Umbilical cord (tissue), 2 donors: ENCODE measurements around the gene TAF11L11. TPM values are rescaled to one million over a fixed set of nuclear protein-coding genes. Genes with fewer than 3 reads are reported as not detected.
"Not testable (repeated sequence)": the region's sequence is repeated elsewhere in the genome, so short reads cannot be mapped to it uniquely, and the experiment has no call there.

Experiments
- DNase-seq: peaks from one replicate; pipeline ENCODE4 v3.0.0-alpha.2; 2015; ENCODE audit warnings: low spot score
- total RNA-seq: library from RNA; depleted of rRNA; stranded (reverse); fragments of >200 nt; gene quantifications from one replicate; pipeline ENCODE4 v1.2.3, GENCODE V29; 2014; ENCODE audit warnings: low replicate concordance; ENCODE audit not compliant: insufficient read depth

Gene TAF11L11
- 0.96 TPM for total RNA-seq

- DNase-seq: not testable (repeated sequence)
Observed at GRCh38 chr5:17603880-17604279, at the start of gene TAF11L11. Gene TAF11L11 (plus strand): TSS chr5:17604183.

- DNase-seq: not testable (repeated sequence)
Observed at GRCh38 chr5:17585658-17586057, 18.3 kb upstream of the TAF11L11 start, which contains the start of gene TAF11L7. Gene TAF11L7 (minus strand): TSS chr5:17585758.

GRCh38 chr5:17590860-17591259 lies 13.1 kb upstream of the TAF11L11 start, which contains the start of gene TAF11L8:
Gene TAF11L8 (minus strand): TSS chr5:17590960.
- DNase-seq: not testable (repeated sequence)

GRCh38 chr5:17594255-17594654 lies 9.7 kb upstream of the TAF11L11 start, which contains the start of gene TAF11L9:
Gene TAF11L9 (minus strand): TSS chr5:17594394.
- not testable (repeated sequence) for DNase-seq

- not testable (repeated sequence) for DNase-seq
Observed at GRCh38 chr5:17597728-17598127, 6.3 kb upstream of the TAF11L11 start, which contains the start of gene TAF11L10. Gene TAF11L10 (minus strand): TSS chr5:17597828.

GRCh38 chr5:17604951-17605350 lies 968 bp downstream of the TAF11L11 start:
- no peak for DNase-seq

- not testable (repeated sequence) for DNase-seq
Observed at GRCh38 chr5:17607461-17607860, 3.5 kb downstream of the TAF11L11 start.

- DNase-seq: not testable (repeated sequence)
Observed at GRCh38 chr5:17610092-17610491, 6.1 kb downstream of the TAF11L11 start, which contains the start of gene TAF11L12. Gene TAF11L12 (plus strand): TSS chr5:17610392.

GRCh38 chr5:17614872-17615605 lies 11.1 kb downstream of the TAF11L11 start:
- DNase-seq: no peak

- DNase-seq: no peak
Observed at GRCh38 chr5:17619354-17619753, 15.4 kb downstream of the TAF11L11 start.

- DNase-seq: no peak
Observed at GRCh38 chr5:17620627-17621026, 16.6 kb downstream of the TAF11L11 start.

GRCh38 chr5:17625686-17626085 lies 21.7 kb downstream of the TAF11L11 start:
- DNase-seq: no peak

- not testable (repeated sequence) for DNase-seq
Observed at GRCh38 chr5:17631788-17632187, 27.8 kb downstream of the TAF11L11 start, which contains the start of gene TAF11L13. Gene TAF11L13 (plus strand): TSS chr5:17632088.

GRCh38 chr5:17634160-17634559 lies 30.2 kb downstream of the TAF11L11 start, which contains the start of gene TAF11L14:
Gene TAF11L14 (plus strand): TSS chr5:17634460.
- no peak for DNase-seq

- not testable (repeated sequence) for DNase-seq
Observed at GRCh38 chr5:17649232-17649631, 45.2 kb downstream of the TAF11L11 start.

GRCh38 chr5:17655201-17655759 lies 51.3 kb downstream of the TAF11L11 start:
- DNase-seq: not testable (repeated sequence)

Other genes with a start within 250 kb of the TAF11L11 start
- 5.3 TPM for gene TAF11L2, start 106.0 kb upstream of the TAF11L11 start, total RNA-seq
- not detected for gene TAF11L3, start 85.8 kb upstream of the TAF11L11 start, total RNA-seq
- gene TAF11L4, start 82.4 kb upstream of the TAF11L11 start, total RNA-seq: not detected
- 16.4 TPM for gene TAF11L5, start 78.9 kb upstream of the TAF11L11 start, total RNA-seq
- gene TAF11L6, start 75.5 kb upstream of the TAF11L11 start, total RNA-seq: not detected
- gene TAF11L7, start 18.4 kb upstream of the TAF11L11 start, total RNA-seq: not detected
- gene TAF11L8, start 13.2 kb upstream of the TAF11L11 start, total RNA-seq: not detected
- 16.4 TPM for gene TAF11L9, start 9.8 kb upstream of the TAF11L11 start, total RNA-seq
- 16.4 TPM for gene TAF11L10, start 6.4 kb upstream of the TAF11L11 start, total RNA-seq
- 0.96 TPM for gene TAF11L12, start 6.2 kb downstream of the TAF11L11 start, total RNA-seq
- gene TAF11L13, start 27.9 kb downstream of the TAF11L11 start, total RNA-seq: 5.3 TPM
- gene TAF11L14, start 30.3 kb downstream of the TAF11L11 start, total RNA-seq: 9.4 TPM